Stimulated activated CD8-positive, alpha-beta memory T cell treated with anti-CD3 and anti-CD28 coated beads, Interleukin-7, amount 100 ng/mL, for 1 hour (primary cell): ENCODE data around the gene SLC2A5.
"Not testable (repeated sequence)": the region's sequence is repeated elsewhere in the genome, so short reads cannot be mapped to it uniquely, and the experiment has no call there.

Experiments used
- DNase-seq, 2 donors: peaks; one replicate each; pipeline ENCODE4 v3.0.0-alpha.2; 2020; ENCODE audit warnings: low read depth in 2 of 2

The SLC2A5 gene

GRCh38 chr1:9069326-9070100 lies at the start of gene SLC2A5:
Gene SLC2A5, minus strand, starts transcription at chr1:9069635. Its CDS starts 99 bp downstream, at chr1:9069536.
- DNase-seq: no peak

DNA sequence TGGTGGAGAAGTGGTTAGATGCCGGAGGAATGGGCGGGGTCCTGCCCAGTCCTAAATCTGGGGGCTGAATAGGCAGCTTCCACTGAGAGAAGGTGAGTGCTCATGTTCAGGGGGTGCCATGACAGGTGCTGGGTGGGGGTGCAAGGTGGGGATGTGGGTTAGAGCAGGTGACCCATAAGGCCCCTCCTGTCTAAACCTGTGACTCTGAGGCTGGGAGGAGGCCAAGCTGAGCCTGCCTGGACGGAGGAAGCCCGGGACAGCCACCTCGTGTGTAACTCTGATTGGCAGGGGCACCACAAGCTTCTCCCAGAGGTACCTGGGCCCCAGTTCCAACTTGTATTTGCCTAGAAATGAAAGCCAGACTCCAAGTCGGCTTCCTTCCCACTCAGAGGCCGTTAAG lies 48.8 kb upstream of the SLC2A5 start:
- no peak for DNase-seq

GRCh38 chr1:9115351-9116205 lies 46.1 kb upstream of the SLC2A5 start:
- DNase-seq: no peak

GRCh38 chr1:9112961-9113880 lies 43.8 kb upstream of the SLC2A5 start:
- no peak for DNase-seq

GRCh38 chr1:9111957-9112356 lies 42.5 kb upstream of the SLC2A5 start:
- DNase-seq: no peak

GRCh38 chr1:9111357-9111691 lies 41.9 kb upstream of the SLC2A5 start:
- DNase-seq: no peak

DNA sequence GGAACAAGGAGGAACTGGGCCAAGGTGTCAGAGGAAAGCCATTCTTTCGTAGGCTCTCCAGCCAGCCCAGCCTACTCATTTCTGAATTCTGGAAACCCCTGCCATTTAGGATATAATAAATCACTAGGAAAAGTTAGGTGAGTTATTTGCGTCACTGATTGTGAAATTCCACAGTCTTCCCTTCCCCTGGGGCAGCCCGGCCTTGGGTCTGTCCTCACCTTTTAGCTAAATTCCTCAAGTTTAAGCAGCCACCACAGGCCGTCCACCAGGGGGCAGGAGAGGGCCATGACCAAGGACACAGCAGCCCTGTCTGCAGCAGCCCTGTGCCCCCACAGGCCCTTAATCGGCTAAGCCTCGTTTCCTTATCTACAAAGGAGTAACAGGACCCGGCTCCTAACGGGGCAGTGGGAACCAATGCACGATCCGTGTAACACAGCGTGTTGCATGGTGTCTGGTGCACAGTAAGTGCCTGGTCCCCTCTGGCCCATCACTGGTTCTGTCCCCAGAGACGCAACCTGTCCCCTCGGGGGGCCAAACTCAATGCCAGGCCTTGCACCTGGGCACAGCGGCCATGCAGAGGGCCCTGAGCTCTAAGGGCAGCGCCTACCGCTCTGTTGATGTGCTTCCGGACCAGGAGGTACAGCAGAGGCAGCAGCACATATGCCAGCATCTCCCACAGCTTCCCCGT lies 41.4 kb upstream of the SLC2A5 start:
- DNase-seq: peak; percentile 66 to 78

DNA sequence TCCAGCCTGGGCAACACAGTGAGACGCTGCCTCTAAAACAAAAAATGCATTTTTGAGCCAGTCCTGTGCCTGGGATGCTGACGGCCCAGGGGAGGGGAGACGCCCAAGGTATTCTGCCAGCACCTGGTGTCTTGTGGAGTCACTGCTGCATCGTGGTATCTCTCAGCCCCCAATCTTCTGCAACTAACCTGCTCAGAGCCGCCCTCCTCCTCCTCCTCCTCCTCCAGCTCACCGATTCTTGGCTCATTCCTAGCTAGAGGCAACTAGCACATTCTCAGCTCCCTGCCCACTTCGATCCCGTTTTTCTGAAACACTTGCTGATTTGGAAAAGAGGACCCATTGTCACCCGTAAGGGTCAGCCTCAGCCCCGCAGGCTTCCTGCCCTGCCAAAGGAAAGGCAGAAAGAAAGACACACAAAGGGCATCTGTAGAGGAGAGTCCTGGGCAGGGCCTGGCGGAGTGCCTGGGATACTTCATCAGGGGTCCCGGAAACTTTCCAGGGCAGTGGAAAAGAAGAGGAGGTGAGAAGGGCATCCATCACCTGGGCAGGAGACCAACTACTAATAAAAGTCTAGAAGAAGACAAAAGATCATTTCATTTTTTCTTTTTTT lies 38.7 kb upstream of the SLC2A5 start:
- DNase-seq: no peak

GRCh38 chr1:9107136-9107535 lies 37.7 kb upstream of the SLC2A5 start:
- DNase-seq: no peak

GRCh38 chr1:9106286-9106685 lies 36.9 kb upstream of the SLC2A5 start:
- DNase-seq: no peak

GRCh38 chr1:9105336-9105867 lies 36.0 kb upstream of the SLC2A5 start:
- DNase-seq: no peak

DNA sequence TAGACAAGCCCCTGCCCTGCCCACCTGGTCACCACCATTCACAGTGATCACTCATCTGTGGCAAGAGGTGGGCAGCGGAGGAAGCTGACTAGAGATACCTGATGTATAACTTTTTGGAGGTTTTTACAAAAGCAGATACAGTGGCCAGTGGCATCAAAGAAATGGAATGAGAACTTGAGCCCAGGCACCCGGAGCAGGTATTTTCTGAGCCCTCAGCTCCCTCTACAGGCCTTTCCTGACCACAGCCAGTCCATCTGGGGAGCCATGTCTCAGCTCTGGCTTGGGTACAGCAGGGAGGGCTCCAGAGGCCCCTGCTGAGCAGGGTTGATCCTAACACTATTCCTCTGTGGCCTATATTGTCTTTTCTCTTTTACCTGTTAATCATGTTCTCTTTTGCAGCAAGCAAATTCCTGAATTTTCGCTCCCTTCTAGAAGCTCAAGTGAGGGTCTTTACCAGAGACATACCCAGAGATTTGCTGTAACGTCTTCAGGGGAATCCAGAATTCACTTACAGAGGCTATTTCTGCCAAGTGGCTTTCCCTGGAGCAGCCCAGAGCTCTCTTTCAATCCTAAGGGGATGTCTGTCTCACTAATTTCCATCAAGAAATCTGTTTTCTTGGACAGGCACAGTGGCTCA lies 32.2 kb upstream of the SLC2A5 start:
- no peak for DNase-seq

DNA sequence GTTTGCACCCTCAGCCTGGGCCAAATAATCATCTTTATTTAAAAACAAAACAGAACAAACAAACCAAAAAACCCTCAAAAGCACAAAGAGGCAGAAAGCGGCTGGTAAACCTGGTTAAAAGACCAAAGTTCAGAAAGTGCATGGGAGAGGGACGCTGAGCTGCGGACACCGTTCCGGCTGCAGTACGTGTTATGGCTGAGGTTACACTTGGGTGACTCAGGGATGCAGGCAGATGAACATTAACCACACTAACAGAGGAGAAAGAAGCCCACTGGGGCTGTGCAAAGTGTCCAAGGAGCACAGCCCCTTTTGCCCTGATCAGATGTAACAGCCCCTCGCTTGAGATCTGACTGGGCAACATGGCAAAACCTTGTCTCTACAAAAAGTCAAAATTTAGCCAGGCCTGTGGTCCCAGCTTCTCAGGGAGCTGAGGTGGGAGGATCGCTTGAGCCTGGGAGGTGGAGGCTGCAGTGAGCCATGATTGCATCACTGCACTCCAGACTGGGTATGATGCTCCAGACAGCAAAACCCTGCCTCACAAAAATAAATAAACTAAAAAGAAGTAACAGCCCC lies 31.1 kb upstream of the SLC2A5 start:
- DNase-seq: no peak

DNA sequence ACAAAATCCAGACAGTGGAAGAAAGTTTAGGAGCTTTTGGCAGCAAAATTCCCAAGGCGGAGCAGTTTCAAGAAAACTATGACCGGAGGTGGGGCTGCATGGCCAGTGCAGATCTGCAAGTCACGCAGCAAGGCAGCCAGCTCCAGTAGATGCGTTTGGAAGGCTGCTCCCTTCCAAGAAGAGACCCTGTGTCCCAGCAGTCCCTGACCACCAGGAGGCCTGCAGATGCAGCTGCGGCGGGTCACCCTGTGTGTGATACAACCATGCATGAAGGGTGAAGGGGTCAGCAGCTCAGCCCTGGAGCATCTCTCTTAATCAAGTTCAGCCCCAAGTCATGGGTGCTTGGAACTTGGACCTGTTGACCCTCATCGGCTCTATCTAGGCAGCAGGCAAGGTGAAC lies 30.1 kb upstream of the SLC2A5 start:
- no peak for DNase-seq

DNA sequence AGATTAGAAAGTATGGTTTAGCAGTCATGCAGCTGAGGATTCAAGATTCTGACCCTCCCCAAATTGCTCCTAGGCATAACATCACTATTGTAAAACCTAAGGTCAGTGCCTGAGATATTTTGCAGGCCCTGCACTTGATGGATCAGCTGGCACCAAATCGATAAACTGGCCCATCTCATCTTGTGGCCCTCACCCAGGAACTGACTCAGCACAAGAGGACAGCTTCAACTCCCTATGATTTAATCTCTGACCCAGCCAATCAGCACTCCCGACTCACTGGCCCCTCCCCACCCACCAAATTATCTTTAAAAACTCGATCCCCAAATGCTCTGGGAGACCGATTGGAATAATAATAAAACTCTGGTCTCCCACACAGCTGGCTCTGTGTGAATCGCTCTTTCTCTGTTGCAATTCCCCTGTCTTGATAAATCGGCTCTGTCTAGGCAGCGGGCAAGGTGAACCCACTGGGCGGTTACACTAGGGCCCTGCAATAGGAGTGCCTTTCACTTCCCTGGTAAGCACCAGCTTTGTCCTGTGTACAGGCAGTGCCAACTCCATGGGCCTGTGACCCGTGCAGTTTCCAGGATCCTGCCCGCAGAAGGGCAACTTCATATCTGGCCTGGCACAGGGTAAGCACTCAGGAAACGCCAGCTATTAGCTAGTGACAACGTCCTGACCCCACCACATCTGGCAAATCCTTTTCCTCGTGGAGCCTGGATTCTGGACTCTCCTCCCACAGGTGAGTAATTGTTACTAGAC lies 28.7 kb upstream of the SLC2A5 start:
- no peak for DNase-seq

DNA sequence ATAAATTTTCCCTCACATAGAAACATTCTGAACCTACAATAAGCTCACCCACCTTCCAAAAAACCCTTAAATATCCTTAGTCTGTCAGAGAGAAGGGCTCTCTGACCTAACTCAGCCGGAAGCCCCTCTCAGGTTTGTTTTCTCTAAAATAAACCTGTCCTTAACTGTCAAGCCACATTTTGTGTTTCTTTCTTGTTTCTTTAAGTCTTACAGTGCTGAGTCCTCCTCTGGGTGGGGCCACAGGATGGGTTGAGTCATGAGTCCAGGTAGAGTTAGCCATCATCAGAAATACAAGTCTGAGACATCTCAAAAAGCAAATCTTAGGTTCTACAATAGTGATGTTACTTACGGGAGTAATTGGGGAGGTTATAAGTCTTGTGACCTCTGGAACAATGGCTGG lies 26.4 kb upstream of the SLC2A5 start:
- DNase-seq: no peak

DNA sequence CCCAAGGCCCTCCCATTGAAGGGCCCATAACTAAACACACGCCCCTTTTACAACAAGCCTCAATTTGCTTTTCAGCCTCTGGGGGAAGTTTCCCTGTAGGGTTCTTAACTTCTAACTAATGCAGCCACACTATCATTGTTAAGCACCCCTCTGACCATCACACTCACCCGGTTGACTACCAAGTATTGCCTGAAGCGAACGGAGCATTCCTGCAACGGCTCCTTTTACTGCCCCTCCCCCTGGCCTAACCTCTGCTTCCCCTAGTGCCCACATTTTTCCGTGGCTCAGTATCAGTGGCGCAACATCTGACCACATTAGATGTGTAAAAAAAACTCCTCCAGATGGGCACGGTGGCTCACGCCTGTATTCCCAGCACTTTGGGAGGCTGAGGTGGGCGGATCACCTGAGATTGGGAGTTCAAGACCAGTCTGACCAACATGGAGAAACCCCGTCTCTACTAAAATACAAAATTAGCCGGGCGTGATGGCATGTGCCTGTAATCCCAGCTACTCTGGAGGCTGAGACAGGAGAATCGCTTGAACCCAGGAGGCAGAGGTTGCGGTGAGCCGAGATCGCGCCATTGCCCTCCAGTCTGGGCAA lies 24.7 kb upstream of the SLC2A5 start:
- DNase-seq: not testable (repeated sequence)

DNA sequence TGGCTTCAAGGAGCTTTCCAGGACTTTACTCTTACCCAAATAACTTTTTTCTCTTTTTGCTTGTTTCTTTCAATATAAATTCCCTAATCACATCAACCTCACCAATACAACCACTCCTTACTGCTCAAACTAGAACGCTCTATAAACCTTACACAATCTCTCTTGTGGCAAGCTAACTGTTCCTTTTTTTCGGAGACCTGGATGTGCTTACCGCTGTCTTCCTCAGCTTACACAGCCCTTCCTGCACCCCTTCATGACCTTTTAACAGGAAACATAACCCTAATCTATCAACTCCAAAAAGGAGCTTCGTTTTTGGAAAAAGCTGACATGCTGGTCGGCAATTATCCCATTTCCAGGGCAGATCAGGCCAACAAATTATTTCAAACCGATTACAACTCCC lies 24.1 kb upstream of the SLC2A5 start:
- DNase-seq: no peak

GRCh38 chr1:9093091-9093490 lies 23.7 kb upstream of the SLC2A5 start:
- no peak for DNase-seq
